Lung (tissue), 12 donors: Measurements from ENCODE around the gene IL6R. TPM values are rescaled to one million over a fixed set of nuclear protein-coding genes. Genes with fewer than 3 reads are reported as not detected.

ENCODE experiments used
- ATAC-seq: fragments of 200-7000 bp; cut with Tn5 transposase; one replicate; pipeline ENCODE4 v1.9.1; 2020; ENCODE audit warnings: moderate number of reproducible peaks; ENCODE audit not compliant: insufficient read depth, low FRiP score
- DNase-seq, 3 donors: peaks; one replicate each; pipeline ENCODE4 v3.0.0-alpha.2; 2013 to 2017
- H3K27ac ChIP-seq, 2 donors: one replicate each; pipeline ENCODE4 v1.5.1; 2013; ENCODE audit warnings: mild to moderate bottlenecking in 2 of 2, moderate library complexity in 2 of 2, control low read depth in 1 of 2, inconsistent platforms in 1 of 2, low read depth in 1 of 2, low read length in 1 of 2
- H3K27me3 ChIP-seq, 3 donors: one replicate each; pipeline ENCODE4 v1.5.1; 2013; ENCODE audit warnings: low read length in 2 of 3; ENCODE audit not compliant: control insufficient read depth in 3 of 3, insufficient read depth in 3 of 3
- H3K36me3 ChIP-seq, 4 donors: one replicate each; pipeline ENCODE4 v1.5.1; 2013; ENCODE audit warnings: low read length in 4 of 4, mild to moderate bottlenecking in 1 of 4, moderate library complexity in 1 of 4; ENCODE audit not compliant: control insufficient read depth in 4 of 4, insufficient read depth in 4 of 4
- H3K4me1 ChIP-seq, 5 donors: one replicate each; pipeline ENCODE4 v1.5.1; 2013; ENCODE audit warnings: low read length in 5 of 5, mild to moderate bottlenecking in 2 of 5, moderate library complexity in 1 of 5; ENCODE audit not compliant: control insufficient read depth in 5 of 5, insufficient read depth in 5 of 5
- H3K4me3 ChIP-seq: one replicate; pipeline ENCODE4 v1.5.1; 2013; ENCODE audit warnings: mild to moderate bottlenecking, control low read depth, moderate library complexity
- H3K9ac ChIP-seq, 2 donors: one replicate each; pipeline ENCODE4 v1.5.1; 2013; ENCODE audit warnings: low read length in 2 of 2, control low read depth in 1 of 2; ENCODE audit not compliant: insufficient read depth in 1 of 2
- H3K9me3 ChIP-seq, 4 donors: one replicate each; pipeline ENCODE4 v1.5.1; 2013; ENCODE audit warnings: low read length in 3 of 4, mild to moderate bottlenecking in 1 of 4, moderate library complexity in 1 of 4; ENCODE audit not compliant: control insufficient read depth in 4 of 4, insufficient read depth in 3 of 4
- WGBS, 2 donors: extraction: QIAGEN DNeasy Blood & Tissue Kit; methylation state at CpG; one replicate each; pipeline ENCODE4 v1.1.7; 2013; 5-methylcytosine and 5-hydroxymethylcytosine counted together
- polyA plus RNA-seq, 2 donors: library from polyadenylated mRNA; stranded (reverse); fragments of 200-250 nt; gene quantifications; one replicate each; pipeline ENCODE4 v1.2.1, GENCODE V29; 2013
- total RNA-seq, 2 donors: library from RNA; depleted of rRNA in 1 of 2; stranded (reverse); fragments of >200 nt in 1 of 2; gene quantifications; one replicate each; pipeline ENCODE4 v1.2.1, GENCODE V29; 2014 to 2021
- TF ChIP-seq, protein P1 (sequence below): IDR thresholded peaks from 2 replicates; pipeline ENCODE4 v1.5.1; 2012; ENCODE audit warnings: mild to moderate bottlenecking; ENCODE audit errors: control extremely low read depth, extremely low read depth
- donor health status: control.
- donor health status: control.
- donor health status: Bipolar disorder and iron deficiency.
- donor health status: healthy.
- donor health status: DM: yes; HTN: yes; CAD: no.

The IL6R gene
- total and polyA plus RNA-seq, 4 donors: 12.3 to 79.7 (median 32.0) TPM

DNA sequence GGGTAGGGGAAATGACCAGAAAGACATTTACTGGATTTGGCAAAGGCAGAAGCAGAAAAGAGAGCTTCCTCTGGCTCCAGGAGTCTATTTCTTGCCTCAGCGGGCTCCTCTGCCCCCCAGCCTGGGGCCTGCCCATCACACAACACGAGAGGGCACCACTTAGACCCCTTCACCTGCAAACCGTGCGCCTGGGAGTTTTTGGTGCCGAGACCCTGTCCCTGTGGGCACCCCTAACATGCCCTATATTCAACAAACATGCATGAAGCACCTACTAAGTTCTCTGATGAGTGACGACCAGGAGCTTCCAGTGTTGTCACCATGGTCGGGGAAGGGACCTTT lies 18.8 kb downstream of the IL6R start:
- 76 to 77% methylated on average over 7 of the region's 7 CpGs for WGBS, 2 donors
- H3K27me3 ChIP-seq: no peaks in the 10 kb centered on the region
- H3K9ac ChIP-seq: no peak overlapping the region
- peak overlapping the region in 1 of 2 donors; percentile 64 for H3K27ac ChIP-seq
- ATAC-seq (no peak), DNase-seq (no peak)
- H3K36me3 ChIP-seq: no peaks in the 10 kb centered on the region
- H3K9me3 ChIP-seq: no peaks in the 10 kb centered on the region
- H3K4me3 ChIP-seq: no peak overlapping the region
- TF ChIP-seq, protein P1, sequence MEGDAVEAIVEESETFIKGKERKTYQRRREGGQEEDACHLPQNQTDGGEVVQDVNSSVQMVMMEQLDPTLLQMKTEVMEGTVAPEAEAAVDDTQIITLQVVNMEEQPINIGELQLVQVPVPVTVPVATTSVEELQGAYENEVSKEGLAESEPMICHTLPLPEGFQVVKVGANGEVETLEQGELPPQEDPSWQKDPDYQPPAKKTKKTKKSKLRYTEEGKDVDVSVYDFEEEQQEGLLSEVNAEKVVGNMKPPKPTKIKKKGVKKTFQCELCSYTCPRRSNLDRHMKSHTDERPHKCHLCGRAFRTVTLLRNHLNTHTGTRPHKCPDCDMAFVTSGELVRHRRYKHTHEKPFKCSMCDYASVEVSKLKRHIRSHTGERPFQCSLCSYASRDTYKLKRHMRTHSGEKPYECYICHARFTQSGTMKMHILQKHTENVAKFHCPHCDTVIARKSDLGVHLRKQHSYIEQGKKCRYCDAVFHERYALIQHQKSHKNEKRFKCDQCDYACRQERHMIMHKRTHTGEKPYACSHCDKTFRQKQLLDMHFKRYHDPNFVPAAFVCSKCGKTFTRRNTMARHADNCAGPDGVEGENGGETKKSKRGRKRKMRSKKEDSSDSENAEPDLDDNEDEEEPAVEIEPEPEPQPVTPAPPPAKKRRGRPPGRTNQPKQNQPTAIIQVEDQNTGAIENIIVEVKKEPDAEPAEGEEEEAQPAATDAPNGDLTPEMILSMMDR: no peak
- H3K4me1 ChIP-seq: peaks cover 11 to 40% (median 29%) of the 10 kb centered on the region in 5 donors

DNA sequence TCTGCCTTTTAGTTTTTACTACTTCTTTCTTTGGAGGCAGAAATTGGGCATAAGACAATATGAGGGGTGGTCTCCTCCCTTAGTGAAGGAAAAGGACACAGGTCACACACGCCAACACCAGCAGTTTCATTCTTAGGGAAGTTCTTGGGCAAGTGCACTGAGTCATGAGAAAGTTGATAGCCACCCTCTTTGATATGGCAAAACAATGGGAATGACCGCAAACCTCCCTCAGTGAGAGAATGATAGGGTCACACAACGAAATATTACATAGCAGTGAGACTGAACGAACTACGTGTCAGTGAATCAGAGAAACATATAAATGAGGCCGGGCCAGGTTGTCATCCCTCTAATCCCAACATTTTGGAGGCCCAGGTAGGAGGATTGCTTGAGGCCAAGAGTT lies 20.0 kb downstream of the IL6R start:
- Histone ChIP-seq H3K4me1 (peaks cover 3 to 32% (median 23%) of the 10 kb centered on the region in 5 donors), H3K27ac (no peak overlapping the region), H3K9me3 (no peaks in the 10 kb centered on the region), H3K4me3 (no peak overlapping the region), H3K36me3 (peaks cover 0 to 4% (median 0%) of the 10 kb centered on the region in 4 donors), H3K27me3 (no peaks in the 10 kb centered on the region), H3K9ac (no peak overlapping the region)
- TF ChIP-seq, protein P1: no peak
- 73 to 90% methylated on average over 6 of the region's 6 CpGs for WGBS, 2 donors
- ATAC-seq (no peak), DNase-seq (no peak)

DNA sequence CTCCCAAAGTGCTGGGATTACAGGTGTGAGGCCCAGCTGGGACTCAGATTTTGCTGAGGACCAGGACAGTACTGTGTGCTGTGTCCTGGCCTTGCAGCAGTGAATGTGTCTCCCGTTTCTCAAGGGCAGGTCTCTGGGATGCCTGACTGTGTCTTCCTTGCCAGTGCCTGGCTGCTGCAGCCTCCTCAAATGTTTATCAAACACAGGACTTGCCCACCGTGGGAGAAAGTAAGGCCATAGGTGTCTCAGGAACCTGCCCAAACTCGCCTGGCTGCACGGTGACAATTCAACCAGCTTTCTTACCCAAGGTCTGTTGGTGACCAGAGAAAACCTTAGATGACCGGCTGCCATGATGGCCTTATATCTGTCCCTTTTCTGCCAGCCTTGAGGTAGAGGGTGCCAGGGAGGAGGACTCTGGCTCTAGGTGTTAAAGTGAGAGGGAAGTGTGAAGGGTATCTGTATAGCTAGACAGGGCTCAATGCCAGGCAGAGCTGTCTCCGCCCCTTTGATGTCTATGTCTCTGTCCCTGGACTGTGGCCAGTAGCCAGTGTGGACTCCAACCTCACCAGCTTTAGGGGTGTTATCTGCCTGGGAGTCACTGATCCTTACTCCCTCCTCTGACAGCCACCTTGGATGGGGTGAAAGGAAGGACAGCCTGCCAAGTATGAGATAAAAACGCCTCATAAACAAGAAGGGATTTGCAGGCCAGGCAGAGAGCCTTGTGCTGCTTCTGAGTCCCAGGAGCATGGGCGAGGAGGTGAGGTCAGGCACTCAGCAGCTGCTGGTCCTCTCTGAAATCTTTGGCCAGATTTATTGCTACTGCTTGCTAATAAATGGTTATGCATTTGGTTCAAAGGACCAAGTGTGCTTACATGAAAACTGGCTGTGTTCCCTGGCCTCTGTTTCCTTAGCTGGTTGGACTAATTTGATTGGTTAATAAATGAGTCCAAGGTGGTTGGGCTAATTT lies 22.3 kb downstream of the IL6R start:
- no peak for ATAC-seq
- Histone ChIP-seq H3K27me3 (no peaks in the 10 kb centered on the region), H3K4me1 (peaks cover 3 to 32% (median 26%) of the 10 kb centered on the region in 5 donors), H3K9ac (no peak overlapping the region), H3K4me3 (no peak overlapping the region), H3K36me3 (peaks cover 0 to 11% (median 0%) of the 10 kb centered on the region in 4 donors), H3K27ac (peak overlapping the region; percentile 74 to 83), H3K9me3 (no peaks in the 10 kb centered on the region)
- WGBS, 2 donors: 68 to 79% methylated on average over 8 of the region's 8 CpGs
- peak in 1 of 3 donors; percentile 53 for DNase-seq
- TF ChIP-seq, protein P1: no peak
